Osteocyte (in vitro differentiated cells): ENCODE data around the gene MELTF. TPM values are rescaled to one million over a fixed set of nuclear protein-coding genes. Genes with fewer than 3 reads are reported as not detected.

ENCODE experiments used
- DNase-seq: peaks from one replicate; pipeline ENCODE4 v3.0.0; 2021; ENCODE audit warnings: mixed read lengths; ENCODE audit not compliant: unreplicated experiment; ENCODE audit errors: extremely low spot score
- H3K27ac Mint-ChIP-seq: one replicate; pipeline ENCODE4 v1.8.0; 2021; ENCODE audit warnings: mild to moderate bottlenecking, mixed read lengths; ENCODE audit not compliant: unreplicated experiment
- H3K27me3 Mint-ChIP-seq: one replicate; pipeline ENCODE4 v1.8.0; 2021; ENCODE audit warnings: mixed read lengths; ENCODE audit not compliant: unreplicated experiment
- H3K36me3 Mint-ChIP-seq: one replicate; pipeline ENCODE4 v1.8.0; 2021; ENCODE audit warnings: mixed read lengths; ENCODE audit not compliant: unreplicated experiment
- H3K4me1 Mint-ChIP-seq: one replicate; pipeline ENCODE4 v1.8.0; 2021; ENCODE audit warnings: mixed read lengths; ENCODE audit not compliant: unreplicated experiment
- H3K4me3 Mint-ChIP-seq: one replicate; pipeline ENCODE4 v1.8.0; 2021; ENCODE audit warnings: mild to moderate bottlenecking, moderate library complexity, mixed read lengths; ENCODE audit not compliant: unreplicated experiment
- H3K9me3 Mint-ChIP-seq: one replicate; pipeline ENCODE4 v1.8.0; 2021; ENCODE audit warnings: mixed read lengths; ENCODE audit not compliant: unreplicated experiment
- total RNA-seq: library from RNA; stranded (reverse); gene quantifications from 2 replicates; pipeline ENCODE4 v1.2.1, GENCODE V29; 2021
- TF ChIP-seq, protein P1 (sequence below): fragments of 200-600 bp; sonication (generic); IDR thresholded peaks from 2 replicates; pipeline ENCODE4 v1.5.0; 2021; ENCODE audit warnings: antibody characterized with exemption, mild to moderate bottlenecking, moderate library complexity

MELTF gene
- total RNA-seq, 1 donor from 2014 or later, result 1.4 TPM

DNA sequence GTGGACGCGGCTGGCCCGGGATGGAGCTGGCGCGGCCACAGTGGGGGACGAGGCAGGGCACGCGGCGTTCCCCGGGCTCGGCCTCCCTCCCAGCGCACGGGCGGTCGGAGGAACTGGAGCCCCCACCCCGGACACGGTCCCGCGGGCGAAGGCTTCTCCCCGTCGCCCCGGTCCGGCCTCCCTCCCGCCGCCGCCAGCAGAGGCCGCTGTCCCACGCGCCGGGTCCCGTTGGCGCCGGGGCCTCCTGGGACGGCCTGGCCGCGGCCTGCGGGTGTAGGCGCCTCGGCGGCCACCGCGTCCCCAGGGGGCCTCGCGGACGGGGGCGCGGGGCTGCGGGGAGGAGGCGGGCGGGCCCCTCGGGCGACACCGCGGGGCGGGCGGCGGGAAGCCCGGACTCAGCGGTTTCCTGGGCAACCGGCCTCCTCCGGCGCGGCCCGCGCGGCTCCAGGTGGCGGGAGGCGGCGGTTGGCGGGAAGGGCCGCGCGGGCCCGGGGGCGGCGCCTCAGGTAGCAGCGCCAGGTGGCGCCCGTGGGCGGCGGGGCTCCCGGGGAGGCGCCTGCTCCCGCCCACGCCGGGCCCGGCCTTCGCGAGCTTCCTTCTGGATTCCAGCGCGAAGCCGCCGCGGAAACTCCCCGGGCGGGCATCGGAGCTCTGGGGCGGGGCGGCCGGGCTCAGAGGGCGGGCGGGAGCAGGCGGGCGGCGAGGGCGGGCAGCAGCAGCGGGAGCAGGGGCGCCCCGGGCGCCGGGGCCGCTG lies 26.7 kb downstream of the MELTF start:
- peak; percentile 93 for DNase-seq
- Mint-ChIP-seq H3K36me3 (peaks cover 2% of the 10 kb centered on the region), H3K4me3 (no peak overlapping the region), H3K27me3 (no peaks in the 10 kb centered on the region), H3K4me1 (peaks cover 6% of the 10 kb centered on the region), H3K27ac (no peak overlapping the region), H3K9me3 (no peaks in the 10 kb centered on the region)
- TF ChIP-seq, protein P1, sequence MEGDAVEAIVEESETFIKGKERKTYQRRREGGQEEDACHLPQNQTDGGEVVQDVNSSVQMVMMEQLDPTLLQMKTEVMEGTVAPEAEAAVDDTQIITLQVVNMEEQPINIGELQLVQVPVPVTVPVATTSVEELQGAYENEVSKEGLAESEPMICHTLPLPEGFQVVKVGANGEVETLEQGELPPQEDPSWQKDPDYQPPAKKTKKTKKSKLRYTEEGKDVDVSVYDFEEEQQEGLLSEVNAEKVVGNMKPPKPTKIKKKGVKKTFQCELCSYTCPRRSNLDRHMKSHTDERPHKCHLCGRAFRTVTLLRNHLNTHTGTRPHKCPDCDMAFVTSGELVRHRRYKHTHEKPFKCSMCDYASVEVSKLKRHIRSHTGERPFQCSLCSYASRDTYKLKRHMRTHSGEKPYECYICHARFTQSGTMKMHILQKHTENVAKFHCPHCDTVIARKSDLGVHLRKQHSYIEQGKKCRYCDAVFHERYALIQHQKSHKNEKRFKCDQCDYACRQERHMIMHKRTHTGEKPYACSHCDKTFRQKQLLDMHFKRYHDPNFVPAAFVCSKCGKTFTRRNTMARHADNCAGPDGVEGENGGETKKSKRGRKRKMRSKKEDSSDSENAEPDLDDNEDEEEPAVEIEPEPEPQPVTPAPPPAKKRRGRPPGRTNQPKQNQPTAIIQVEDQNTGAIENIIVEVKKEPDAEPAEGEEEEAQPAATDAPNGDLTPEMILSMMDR, result peak; percentile 80

DNA sequence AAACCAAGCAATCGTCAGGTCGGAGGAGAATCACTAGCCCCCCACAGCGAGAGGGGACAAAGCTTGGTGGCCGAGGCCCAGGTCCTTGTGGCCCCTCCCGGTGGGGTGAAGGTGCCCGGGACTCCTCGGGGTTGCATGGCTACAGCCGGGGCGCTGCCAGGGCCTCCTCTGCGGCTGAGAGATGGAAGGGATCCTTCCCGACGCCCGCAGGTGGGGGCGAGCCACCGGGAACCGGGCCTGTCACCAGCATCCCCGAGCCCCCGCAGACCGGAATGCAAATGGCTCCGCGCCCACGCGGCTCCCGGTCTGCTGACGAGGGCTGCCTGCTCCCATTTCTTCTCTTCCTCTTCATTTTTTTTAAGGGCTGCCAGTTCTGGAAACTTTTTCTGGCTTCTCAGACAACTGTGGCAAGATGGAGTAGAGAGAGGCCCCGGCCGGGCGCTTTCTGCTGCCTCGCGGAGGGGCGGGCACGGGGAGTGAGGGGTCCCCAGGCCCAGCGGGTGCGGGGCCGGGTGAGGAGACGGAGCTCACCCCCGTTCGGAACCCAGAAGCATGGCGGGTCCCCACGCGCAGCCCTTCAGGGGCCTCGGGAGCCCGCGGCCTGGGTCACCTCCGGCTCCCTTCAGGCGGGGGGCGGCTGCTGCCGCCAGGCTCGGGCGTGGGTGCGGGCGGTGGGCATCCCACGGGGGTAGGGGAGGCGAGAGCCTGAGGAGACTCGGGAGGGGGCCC lies 27.5 kb downstream of the MELTF start:
- TF ChIP-seq, protein P1, result no peak
- H3K27ac Mint-ChIP-seq, result no peak overlapping the region
- H3K36me3 Mint-ChIP-seq, result peaks cover 2% of the 10 kb centered on the region
- peaks cover 6% of the 10 kb centered on the region for H3K4me1 Mint-ChIP-seq
- H3K4me3 Mint-ChIP-seq, result peak overlapping the region; percentile 65
- no peaks in the 10 kb centered on the region for H3K27me3 Mint-ChIP-seq
- no peak for DNase-seq
- H3K9me3 Mint-ChIP-seq, result no peaks in the 10 kb centered on the region

DNA sequence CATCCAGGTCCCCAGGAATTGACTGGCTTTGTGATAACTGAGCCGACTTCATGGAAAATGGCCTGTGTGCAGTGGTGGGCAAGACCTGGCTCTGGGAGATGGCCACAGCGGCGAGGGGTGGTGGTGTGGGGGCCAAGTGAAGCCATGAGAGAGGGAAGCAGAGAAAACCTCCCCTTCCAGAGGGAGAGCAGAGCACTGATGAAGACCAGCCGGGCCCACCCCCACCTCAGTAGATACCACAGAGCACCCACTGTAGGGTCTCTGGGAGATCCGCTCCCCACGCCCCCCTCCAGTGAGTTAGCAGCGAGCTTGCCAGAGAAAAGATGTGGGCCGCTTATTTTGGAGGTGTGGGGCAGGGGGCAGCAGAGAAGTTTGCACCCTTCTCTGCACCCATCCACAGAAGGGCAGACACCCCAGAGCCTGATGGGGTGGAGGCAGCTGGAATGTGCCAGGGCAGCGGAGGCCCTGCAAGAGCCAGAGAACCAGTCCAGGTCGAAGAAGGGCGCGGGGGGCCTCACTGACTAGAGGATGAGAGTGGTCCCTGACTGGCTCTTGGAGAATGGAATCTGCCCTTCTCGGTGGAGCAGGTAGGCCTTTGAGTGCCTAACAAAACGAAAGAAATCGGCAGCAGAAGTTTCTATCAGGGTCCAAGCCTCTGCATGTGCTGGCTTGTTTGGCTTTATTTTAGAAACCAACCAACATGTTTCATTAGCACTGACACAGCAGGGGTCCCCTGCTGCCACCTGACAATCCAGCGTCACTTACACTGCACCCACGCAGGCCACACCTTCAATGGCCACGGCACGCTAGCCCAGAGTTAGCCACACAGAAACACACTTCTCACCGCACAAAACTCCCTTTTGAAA lies 28.3 kb downstream of the MELTF start:
- Mint-ChIP-seq H3K9me3 (no peaks in the 10 kb centered on the region), H3K4me3 (peak overlapping the region; percentile 65), H3K27ac (no peak overlapping the region), H3K4me1 (peaks cover 6% of the 10 kb centered on the region), H3K36me3 (peaks cover 2% of the 10 kb centered on the region), H3K27me3 (no peaks in the 10 kb centered on the region)
- DNase-seq, result no peak
- TF ChIP-seq, protein P1, result no peak

DNA sequence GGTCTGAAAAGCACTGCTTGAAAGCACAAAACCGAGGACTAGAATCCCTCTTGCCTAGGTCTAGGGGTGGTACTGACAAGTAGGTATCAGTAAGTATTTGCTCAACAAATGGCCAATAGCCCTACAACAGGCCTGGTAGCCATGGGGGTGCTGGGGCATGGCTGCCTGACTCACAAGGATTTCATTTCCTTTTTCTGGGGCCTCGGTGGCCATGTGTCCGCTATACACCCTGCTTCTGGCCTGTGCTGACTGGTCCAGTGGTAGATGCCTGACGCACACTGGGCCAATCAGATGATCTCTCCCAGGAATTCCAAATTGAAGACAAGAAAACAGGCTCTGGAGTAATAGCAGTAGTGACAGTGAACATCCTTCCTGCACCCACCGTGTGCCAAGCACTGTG lies 29.4 kb downstream of the MELTF start:
- DNase-seq, result no peak
- peaks cover 2% of the 10 kb centered on the region for H3K36me3 Mint-ChIP-seq
- TF ChIP-seq, protein P1, result no peak
- peaks cover 6% of the 10 kb centered on the region for H3K4me1 Mint-ChIP-seq
- no peaks in the 10 kb centered on the region for H3K9me3 Mint-ChIP-seq
- no peak overlapping the region for H3K27ac Mint-ChIP-seq
- no peaks in the 10 kb centered on the region for H3K27me3 Mint-ChIP-seq
- no peak overlapping the region for H3K4me3 Mint-ChIP-seq
